Liver (tissue), 3 donors: ENCODE results near the gene NT5C2.

Experiments used
- CTCF ChIP-seq: fragments of 150-350 bp; IDR thresholded peaks from 2 replicates; pipeline ENCODE4 v1.5.1; 2017; ENCODE audit warnings: improper control_type of control experiment, low read depth, low read length; ENCODE audit not compliant: missing input control
- EGR1 ChIP-seq, 2 donors: IDR thresholded peaks; 2 replicates each; pipeline ENCODE4 v1.6.1; 2016 to 2018; ENCODE audit warnings: antibody characterized with exemption in 2 of 2, low read depth in 2 of 2
- FOXA1 ChIP-seq: IDR thresholded peaks from 2 replicates; pipeline ENCODE4 v1.6.1; 2016; ENCODE audit warnings: antibody characterized with exemption
- GABPA ChIP-seq, 2 donors: IDR thresholded peaks in 1 of 2; conservative IDR thresholded peaks in 1 of 2; 2 replicates each; pipeline ENCODE4 v1.6.1; 2016; ENCODE audit warnings: antibody characterized with exemption in 2 of 2, mild to moderate bottlenecking in 1 of 2, moderate library complexity in 1 of 2
- HNF4A ChIP-seq, 2 donors: conservative IDR thresholded peaks; 2 replicates each; pipeline ENCODE4 v1.6.1; 2016; ENCODE audit warnings: antibody characterized with exemption in 2 of 2, mild to moderate bottlenecking in 2 of 2
- HNF4G ChIP-seq: IDR thresholded peaks from 2 replicates; pipeline ENCODE4 v1.6.1; 2016; ENCODE audit warnings: antibody characterized with exemption
- JUND ChIP-seq, 2 donors: IDR thresholded peaks; 2 replicates each; pipeline ENCODE4 v1.6.1; 2016; ENCODE audit warnings: antibody characterized with exemption in 2 of 2
- MAX ChIP-seq: IDR thresholded peaks from 2 replicates; pipeline ENCODE4 v1.6.1; 2016; ENCODE audit warnings: antibody characterized with exemption
- RAD21 ChIP-seq, 2 donors: IDR thresholded peaks; 2 replicates each; pipeline ENCODE4 v1.6.1; 2016; ENCODE audit warnings: antibody characterized with exemption in 2 of 2, mild to moderate bottlenecking in 2 of 2
- REST ChIP-seq: IDR thresholded peaks from 2 replicates; pipeline ENCODE4 v1.6.1; 2016; ENCODE audit warnings: antibody characterized with exemption, mild to moderate bottlenecking
- RXRA ChIP-seq, 2 donors: IDR thresholded peaks; 2 replicates each; pipeline ENCODE4 v1.6.1; 2017 to 2018; ENCODE audit warnings: antibody characterized with exemption in 2 of 2, mild to moderate bottlenecking in 1 of 2
- SP1 ChIP-seq: IDR thresholded peaks from 2 replicates; pipeline ENCODE4 v1.6.1; 2018; ENCODE audit warnings: antibody characterized with exemption, mild to moderate bottlenecking
- TAF1 ChIP-seq: conservative IDR thresholded peaks from 2 replicates; pipeline ENCODE4 v1.6.1; 2016; ENCODE audit warnings: antibody characterized with exemption, mild to moderate bottlenecking
- YY1 ChIP-seq: IDR thresholded peaks from 2 replicates; pipeline ENCODE4 v1.6.1; 2016; ENCODE audit warnings: antibody characterized with exemption, mild to moderate bottlenecking
- donor health status: healthy.
- donor health status: healthy.

GRCh38 chr10:103188853-103189252 is 4.2 kb downstream of the NT5C2 start:
- TF ChIP-seq CTCF, result no peak
- no peak for TF ChIP-seq JUND (IDR thresholded peaks at IDR 0.05)
- no peak for TF ChIP-seq GABPA (IDR thresholded peaks at IDR 0.05 in 1 of 2, conservative IDR thresholded peaks at IDR 0.05 in 1 of 2)
- no peak for TF ChIP-seq TAF1
- no peak for TF ChIP-seq YY1
- TF ChIP-seq HNF4G, result no peak
- TF ChIP-seq REST, result no peak
- TF ChIP-seq RXRA (IDR thresholded peaks at IDR 0.05), result no peak
- TF ChIP-seq RAD21 (IDR thresholded peaks at IDR 0.05), result no peak
- TF ChIP-seq MAX, result no peak
- TF ChIP-seq FOXA1, result no peak
- no peak for TF ChIP-seq HNF4A (conservative IDR thresholded peaks at IDR 0.05)
- TF ChIP-seq SP1, result no peak
- no peak for TF ChIP-seq EGR1 (IDR thresholded peaks at IDR 0.05; ENCODE audit: low read depth in 2 of 2)
